ENCODE results near the gene PKD2L2. TPM values are rescaled to one million over a fixed set of nuclear protein-coding genes. Genes with fewer than 3 reads are reported as not detected.

PKD2L2 gene
- polyA plus RNA-seq, 1 donor (not counting 4 experiments of a cell fraction or from before 2014, with no cell fraction given): not detected

DNA sequence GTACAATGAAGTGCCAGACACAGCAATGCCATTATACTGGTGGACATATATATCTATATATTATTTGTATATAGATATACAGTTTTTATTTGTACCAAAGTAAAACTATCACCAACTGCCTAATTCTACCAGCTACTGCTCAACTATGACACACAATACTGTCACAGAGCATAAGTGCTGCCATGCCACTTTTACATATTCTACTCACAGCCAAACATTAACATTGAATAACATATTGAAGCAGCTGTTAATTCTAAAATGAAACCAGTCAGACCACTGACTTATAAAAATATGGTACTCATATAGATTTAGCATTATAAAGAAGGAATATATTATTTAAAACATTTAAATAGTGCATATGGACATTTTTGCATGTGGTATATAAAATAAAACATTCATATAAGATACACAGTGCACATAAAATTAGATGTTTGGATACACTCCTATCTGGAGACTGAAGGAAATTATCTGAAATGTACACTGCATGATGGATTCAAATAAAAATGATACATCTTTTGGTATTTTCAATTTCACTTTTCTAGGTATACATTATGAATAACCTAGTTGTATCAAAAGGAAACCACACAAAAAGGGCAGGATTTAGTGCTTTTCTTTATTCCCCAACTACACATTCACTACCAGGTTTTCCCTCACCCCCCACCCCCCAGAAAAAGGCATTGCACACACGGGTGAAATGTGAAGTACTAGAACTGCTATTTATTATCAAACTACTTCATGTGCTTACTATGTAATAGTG is 48.9 kb downstream of the PKD2L2 start:
- Histone ChIP-seq H3K27ac (ENCODE audit: control insufficient read depth, insufficient read depth, low read length) (no peak overlapping the region), H3K36me3 (ENCODE audit: control insufficient read depth in 2 of 2, extremely low read depth in 1 of 2, insufficient read depth in 2 of 2, low read length in 2 of 2) (peaks cover 9 to 20% of the 10 kb centered on the region in 2 experiments), H2AFZ (ENCODE audit: control insufficient read depth, low read length) (no peak overlapping the region), H3K27me3 (ENCODE audit: control insufficient read depth, extremely low read depth, insufficient read depth, low read length) (no peaks in the 10 kb centered on the region), H4K20me1 (ENCODE audit: control insufficient read depth, extremely low read depth, insufficient read depth, low read length) (no peaks in the 10 kb centered on the region), H3K4me3 (ENCODE audit: control insufficient read depth in 2 of 3, extremely low read depth in 1 of 3, insufficient read depth in 2 of 3, low read depth in 1 of 3, low read length in 3 of 3) (no peak overlapping the region), H3K9me3 (ENCODE audit: control insufficient read depth, low read depth, low read length) (no peaks in the 10 kb centered on the region), H3K79me2 (ENCODE audit: control insufficient read depth, insufficient read depth, low read length) (no peaks in the 10 kb centered on the region), H3K9ac (ENCODE audit: control insufficient read depth, extremely low read depth, insufficient read depth, low read length) (no peak overlapping the region), H3K4me2 (ENCODE audit: control insufficient read depth, extremely low read depth, insufficient read depth, low read depth, low read length) (no peak overlapping the region), H3K9me1 (ENCODE audit: control insufficient read depth, extremely low read depth, insufficient read depth, low read length) (no peaks in the 10 kb centered on the region), H3K4me1 (ENCODE audit: control insufficient read depth, extremely low read depth, insufficient read depth, low read length) (no peaks in the 10 kb centered on the region)
- DNase-seq (ENCODE audit: low read depth, low spot score) (no peak), FAIRE-seq (no peak)
- no peak for TF ChIP-seq CTCF (optimal IDR thresholded peaks at IDR 0.05 in 1 of 3, IDR thresholded peaks at IDR 0.05 in 1 of 3, conservative IDR thresholded peaks at IDR 0.05 in 1 of 3; ENCODE audit: extremely low read depth in 1 of 3, insufficient read depth in 2 of 3, low read length in 3 of 3)
- no peak for TF ChIP-seq EZH2 (IDR thresholded peaks at IDR 0.05; ENCODE audit: low read length)
- dilution Hi-C loops (cut with MboI; ENCODE audit: extremely low pct_ligation_motif_present, low sequenced_read_pairs): no loop called here

DNA sequence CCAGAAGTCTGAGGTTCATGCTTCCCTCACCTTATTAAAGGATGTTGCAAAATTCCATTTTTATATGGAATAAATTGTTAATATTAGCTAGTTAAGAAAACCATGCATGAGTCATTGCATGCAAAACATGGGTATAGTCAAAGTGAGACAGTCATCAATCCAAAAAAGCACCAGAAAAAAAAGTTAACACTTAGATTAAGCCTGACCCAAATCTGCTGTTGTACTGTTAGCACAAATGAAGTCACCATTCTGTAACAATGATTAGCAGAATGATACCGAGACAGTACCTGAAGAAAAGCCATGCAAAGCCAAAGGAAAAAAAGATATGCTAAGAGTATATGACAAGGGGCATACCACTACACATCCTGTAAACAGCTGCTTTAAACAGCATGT is 49.5 kb downstream of the PKD2L2 start:
- TF ChIP-seq CTCF (optimal IDR thresholded peaks at IDR 0.05 in 1 of 3, IDR thresholded peaks at IDR 0.05 in 1 of 3, conservative IDR thresholded peaks at IDR 0.05 in 1 of 3; ENCODE audit: extremely low read depth in 1 of 3, insufficient read depth in 2 of 3, low read length in 3 of 3) (no peak), EZH2 (IDR thresholded peaks at IDR 0.05; ENCODE audit: low read length) (no peak)
- no peaks in the 10 kb centered on the region for H4K20me1 ChIP-seq (ENCODE audit: control insufficient read depth, extremely low read depth, insufficient read depth, low read length)
- H3K9me1 ChIP-seq (ENCODE audit: control insufficient read depth, extremely low read depth, insufficient read depth, low read length): no peaks in the 10 kb centered on the region
- no peaks in the 10 kb centered on the region for H3K9me3 ChIP-seq (ENCODE audit: control insufficient read depth, low read depth, low read length)
- peaks cover 9 to 20% of the 10 kb centered on the region in 2 experiments for H3K36me3 ChIP-seq (ENCODE audit: control insufficient read depth in 2 of 2, extremely low read depth in 1 of 2, insufficient read depth in 2 of 2, low read length in 2 of 2)
- FAIRE-seq (no peak), DNase-seq (ENCODE audit: low read depth, low spot score) (no peak)
- H3K4me1 ChIP-seq (ENCODE audit: control insufficient read depth, extremely low read depth, insufficient read depth, low read length): no peaks in the 10 kb centered on the region
- H3K4me2 ChIP-seq (ENCODE audit: control insufficient read depth, extremely low read depth, insufficient read depth, low read depth, low read length): no peak overlapping the region
- no peak overlapping the region for H2AFZ ChIP-seq (ENCODE audit: control insufficient read depth, low read length)
- H3K79me2 ChIP-seq (ENCODE audit: control insufficient read depth, insufficient read depth, low read length): no peaks in the 10 kb centered on the region
- dilution Hi-C loops (cut with MboI; ENCODE audit: extremely low pct_ligation_motif_present, low sequenced_read_pairs): no loop called here
- H3K9ac ChIP-seq (ENCODE audit: control insufficient read depth, extremely low read depth, insufficient read depth, low read length): no peak overlapping the region
- no peak overlapping the region for H3K27ac ChIP-seq (ENCODE audit: control insufficient read depth, insufficient read depth, low read length)
- H3K4me3 ChIP-seq (ENCODE audit: control insufficient read depth in 2 of 3, extremely low read depth in 1 of 3, insufficient read depth in 2 of 3, low read depth in 1 of 3, low read length in 3 of 3): no peak overlapping the region
- H3K27me3 ChIP-seq (ENCODE audit: control insufficient read depth, extremely low read depth, insufficient read depth, low read length): no peaks in the 10 kb centered on the region

Data from keratinocyte (primary cell).